HG02938 (cell line): ENCODE measurements around the gene CAMTA1.
"Not testable (repeated sequence)": the region's sequence is repeated elsewhere in the genome, so short reads cannot be mapped to it uniquely, and the experiment has no call there.

Experiments
- ATAC-seq: cut with Tn5 transposase; IDR thresholded peaks from one replicate; pipeline ENCODE4 v1.9.1; 2021; ENCODE audit warnings: mild to moderate bottlenecking, moderate library complexity; ENCODE audit not compliant: unreplicated experiment

Gene CAMTA1

GRCh38 chr1:7319196-7319595 lies 533.9 kb downstream of the CAMTA1 start:
- ATAC-seq, result no peak

GRCh38 chr1:7320661-7321060 lies 535.4 kb downstream of the CAMTA1 start:
- ATAC-seq, result no peak

- ATAC-seq, result no peak
Measured at GRCh38 chr1:7322283-7322785, 537.1 kb downstream of the CAMTA1 start.

- no peak for ATAC-seq
Measured at GRCh38 chr1:7322912-7323311, 537.7 kb downstream of the CAMTA1 start.

GRCh38 chr1:7325254-7325653 lies 540.0 kb downstream of the CAMTA1 start:
- no peak for ATAC-seq

- no peak for ATAC-seq
Measured at GRCh38 chr1:7326366-7326765, 541.1 kb downstream of the CAMTA1 start.

GRCh38 chr1:7327849-7328248 lies 542.6 kb downstream of the CAMTA1 start:
- no peak for ATAC-seq

- no peak for ATAC-seq
Measured at GRCh38 chr1:7329868-7330615, 544.8 kb downstream of the CAMTA1 start.

GRCh38 chr1:7330726-7331125 lies 545.5 kb downstream of the CAMTA1 start:
- not testable (repeated sequence) for ATAC-seq

GRCh38 chr1:7331926-7332535 lies 546.8 kb downstream of the CAMTA1 start:
- ATAC-seq, result no peak

GRCh38 chr1:7333094-7333493 lies 547.8 kb downstream of the CAMTA1 start:
- ATAC-seq, result no peak

- ATAC-seq, result no peak
Measured at GRCh38 chr1:7333620-7334019, 548.4 kb downstream of the CAMTA1 start.

- ATAC-seq, result no peak
Measured at GRCh38 chr1:7334475-7335035, 549.3 kb downstream of the CAMTA1 start.

GRCh38 chr1:7335224-7335879 lies 550.1 kb downstream of the CAMTA1 start:
- no peak for ATAC-seq

- no peak for ATAC-seq
Measured at GRCh38 chr1:7338439-7338838, 553.2 kb downstream of the CAMTA1 start.

GRCh38 chr1:7339014-7339413 lies 553.8 kb downstream of the CAMTA1 start:
- ATAC-seq, result no peak

GRCh38 chr1:7339953-7340352 lies 554.7 kb downstream of the CAMTA1 start:
- no peak for ATAC-seq

GRCh38 chr1:7341145-7341905 lies 556.1 kb downstream of the CAMTA1 start:
- no peak for ATAC-seq

- no peak for ATAC-seq
Measured at GRCh38 chr1:7343882-7344281, 558.6 kb downstream of the CAMTA1 start.

GRCh38 chr1:7344299-7344698 lies 559.0 kb downstream of the CAMTA1 start:
- no peak for ATAC-seq

- ATAC-seq, result no peak
Measured at GRCh38 chr1:7345516-7345915, 560.3 kb downstream of the CAMTA1 start.
